DOHH2 (cell line): ENCODE results near the gene ZNF324.

ENCODE experiments used
- EZH2phosphoT487 ChIP-seq: fragments of 200-600 bp; sonication (generic); IDR thresholded peaks from 2 replicates; pipeline ENCODE4 v1.6.1; 2017; ENCODE audit warnings: borderline replicate concordance, mild to moderate bottlenecking, antibody characterized with exemption, low read length, moderate library complexity, mixed read lengths
- TF ChIP-seq, protein P1 (sequence below): fragments of 200-600 bp; sonication (generic); IDR thresholded peaks from one replicate; pipeline ENCODE4 v1.5.1; 2014; ENCODE audit warnings: antibody characterized with exemption, mild to moderate bottlenecking, low read depth, low read length; ENCODE audit not compliant: poor library complexity, severe bottlenecking

DNA sequence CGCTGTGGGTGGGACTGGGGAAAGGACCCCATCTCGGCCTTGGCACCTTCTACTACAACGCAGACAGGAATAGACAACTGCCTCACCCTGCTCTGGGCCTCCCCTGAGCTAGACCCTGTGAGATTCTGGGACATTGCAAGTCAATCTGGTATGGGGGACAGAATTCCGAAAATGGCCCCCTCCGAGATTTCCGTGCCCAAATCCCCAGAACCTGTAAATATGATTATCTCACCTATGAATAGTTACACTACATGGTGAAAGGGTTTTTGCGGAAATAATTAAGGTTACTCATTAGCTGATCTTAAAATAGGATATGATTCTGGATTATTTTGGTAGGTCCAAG is 53.3 kb downstream of the ZNF324 start:
- TF ChIP-seq, protein P1, sequence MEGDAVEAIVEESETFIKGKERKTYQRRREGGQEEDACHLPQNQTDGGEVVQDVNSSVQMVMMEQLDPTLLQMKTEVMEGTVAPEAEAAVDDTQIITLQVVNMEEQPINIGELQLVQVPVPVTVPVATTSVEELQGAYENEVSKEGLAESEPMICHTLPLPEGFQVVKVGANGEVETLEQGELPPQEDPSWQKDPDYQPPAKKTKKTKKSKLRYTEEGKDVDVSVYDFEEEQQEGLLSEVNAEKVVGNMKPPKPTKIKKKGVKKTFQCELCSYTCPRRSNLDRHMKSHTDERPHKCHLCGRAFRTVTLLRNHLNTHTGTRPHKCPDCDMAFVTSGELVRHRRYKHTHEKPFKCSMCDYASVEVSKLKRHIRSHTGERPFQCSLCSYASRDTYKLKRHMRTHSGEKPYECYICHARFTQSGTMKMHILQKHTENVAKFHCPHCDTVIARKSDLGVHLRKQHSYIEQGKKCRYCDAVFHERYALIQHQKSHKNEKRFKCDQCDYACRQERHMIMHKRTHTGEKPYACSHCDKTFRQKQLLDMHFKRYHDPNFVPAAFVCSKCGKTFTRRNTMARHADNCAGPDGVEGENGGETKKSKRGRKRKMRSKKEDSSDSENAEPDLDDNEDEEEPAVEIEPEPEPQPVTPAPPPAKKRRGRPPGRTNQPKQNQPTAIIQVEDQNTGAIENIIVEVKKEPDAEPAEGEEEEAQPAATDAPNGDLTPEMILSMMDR, result no peak
- TF ChIP-seq EZH2phosphoT487, result no peak
